Measurements from ENCODE around the gene TMEM38B.

DNA sequence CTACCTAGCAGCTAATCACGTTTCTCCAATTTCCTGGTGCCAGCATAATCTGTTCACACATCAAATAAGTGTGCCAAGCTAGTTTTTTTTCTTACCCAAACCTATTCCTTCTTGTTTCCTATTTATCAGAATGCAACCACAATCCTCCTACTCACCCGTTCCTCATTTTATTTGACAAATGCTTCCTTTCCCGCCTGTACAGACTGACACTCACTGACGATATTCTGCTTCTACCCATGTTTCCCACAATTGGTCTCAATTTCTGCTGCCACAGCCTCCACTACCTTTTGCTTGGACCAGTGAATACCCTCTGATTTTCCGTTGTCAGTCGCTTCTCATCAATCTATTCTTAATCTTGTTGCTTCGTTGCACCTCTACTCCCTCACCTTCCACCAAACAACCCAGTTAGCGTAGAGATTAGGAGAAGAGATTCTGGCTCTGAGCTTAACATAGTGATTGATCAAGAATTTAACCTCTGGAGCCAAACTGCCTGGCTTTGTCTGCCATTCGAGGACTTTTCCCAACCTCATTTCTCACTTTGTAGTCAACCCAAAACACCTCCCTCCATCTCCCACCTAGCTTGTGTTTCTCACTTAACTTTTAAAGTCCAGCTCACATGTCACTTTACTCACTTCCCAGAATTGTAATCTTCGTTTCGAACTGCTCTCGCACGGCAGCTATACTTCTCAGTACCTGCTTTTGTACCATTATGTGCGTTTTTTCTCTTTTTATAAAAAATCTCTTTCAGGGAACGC, 729 bp upstream of the TMEM38B start:
- TF ChIP-seq, protein P1, sequence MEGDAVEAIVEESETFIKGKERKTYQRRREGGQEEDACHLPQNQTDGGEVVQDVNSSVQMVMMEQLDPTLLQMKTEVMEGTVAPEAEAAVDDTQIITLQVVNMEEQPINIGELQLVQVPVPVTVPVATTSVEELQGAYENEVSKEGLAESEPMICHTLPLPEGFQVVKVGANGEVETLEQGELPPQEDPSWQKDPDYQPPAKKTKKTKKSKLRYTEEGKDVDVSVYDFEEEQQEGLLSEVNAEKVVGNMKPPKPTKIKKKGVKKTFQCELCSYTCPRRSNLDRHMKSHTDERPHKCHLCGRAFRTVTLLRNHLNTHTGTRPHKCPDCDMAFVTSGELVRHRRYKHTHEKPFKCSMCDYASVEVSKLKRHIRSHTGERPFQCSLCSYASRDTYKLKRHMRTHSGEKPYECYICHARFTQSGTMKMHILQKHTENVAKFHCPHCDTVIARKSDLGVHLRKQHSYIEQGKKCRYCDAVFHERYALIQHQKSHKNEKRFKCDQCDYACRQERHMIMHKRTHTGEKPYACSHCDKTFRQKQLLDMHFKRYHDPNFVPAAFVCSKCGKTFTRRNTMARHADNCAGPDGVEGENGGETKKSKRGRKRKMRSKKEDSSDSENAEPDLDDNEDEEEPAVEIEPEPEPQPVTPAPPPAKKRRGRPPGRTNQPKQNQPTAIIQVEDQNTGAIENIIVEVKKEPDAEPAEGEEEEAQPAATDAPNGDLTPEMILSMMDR (IDR thresholded peaks at IDR 0.05): no peak
- TF ChIP-seq TAF1 (IDR thresholded peaks at IDR 0.05; ENCODE audit: borderline replicate concordance, low read depth, low read length): no peak
- TF ChIP-seq SMC3 (IDR thresholded peaks at IDR 0.05; ENCODE audit: low read depth, low read length): no peak
- TF ChIP-seq POLR2AphosphoS5 (IDR thresholded peaks at IDR 0.05; ENCODE audit: low read depth, low read length): no peak
- TF ChIP-seq EP300 (IDR thresholded peaks at IDR 0.05; ENCODE audit: borderline replicate concordance in 1 of 2, low read depth in 1 of 2, low read length in 1 of 2): no peak
- TF ChIP-seq ELF1 (IDR thresholded peaks at IDR 0.05): no peak
- no peak for TF ChIP-seq YY1 (IDR thresholded peaks at IDR 0.05; ENCODE audit: low read depth)
- TF ChIP-seq RAD21 (IDR thresholded peaks at IDR 0.05; ENCODE audit: low read length): no peak
- TF ChIP-seq TCF12 (IDR thresholded peaks at IDR 0.05): no peak
- TF ChIP-seq ZBTB33 (IDR thresholded peaks at IDR 0.05; ENCODE audit: borderline replicate concordance, low read depth): no peak
- TF ChIP-seq CHD2 (IDR thresholded peaks at IDR 0.05; ENCODE audit: low read length, partially characterized antibody): no peak
- TF ChIP-seq, protein P2, sequence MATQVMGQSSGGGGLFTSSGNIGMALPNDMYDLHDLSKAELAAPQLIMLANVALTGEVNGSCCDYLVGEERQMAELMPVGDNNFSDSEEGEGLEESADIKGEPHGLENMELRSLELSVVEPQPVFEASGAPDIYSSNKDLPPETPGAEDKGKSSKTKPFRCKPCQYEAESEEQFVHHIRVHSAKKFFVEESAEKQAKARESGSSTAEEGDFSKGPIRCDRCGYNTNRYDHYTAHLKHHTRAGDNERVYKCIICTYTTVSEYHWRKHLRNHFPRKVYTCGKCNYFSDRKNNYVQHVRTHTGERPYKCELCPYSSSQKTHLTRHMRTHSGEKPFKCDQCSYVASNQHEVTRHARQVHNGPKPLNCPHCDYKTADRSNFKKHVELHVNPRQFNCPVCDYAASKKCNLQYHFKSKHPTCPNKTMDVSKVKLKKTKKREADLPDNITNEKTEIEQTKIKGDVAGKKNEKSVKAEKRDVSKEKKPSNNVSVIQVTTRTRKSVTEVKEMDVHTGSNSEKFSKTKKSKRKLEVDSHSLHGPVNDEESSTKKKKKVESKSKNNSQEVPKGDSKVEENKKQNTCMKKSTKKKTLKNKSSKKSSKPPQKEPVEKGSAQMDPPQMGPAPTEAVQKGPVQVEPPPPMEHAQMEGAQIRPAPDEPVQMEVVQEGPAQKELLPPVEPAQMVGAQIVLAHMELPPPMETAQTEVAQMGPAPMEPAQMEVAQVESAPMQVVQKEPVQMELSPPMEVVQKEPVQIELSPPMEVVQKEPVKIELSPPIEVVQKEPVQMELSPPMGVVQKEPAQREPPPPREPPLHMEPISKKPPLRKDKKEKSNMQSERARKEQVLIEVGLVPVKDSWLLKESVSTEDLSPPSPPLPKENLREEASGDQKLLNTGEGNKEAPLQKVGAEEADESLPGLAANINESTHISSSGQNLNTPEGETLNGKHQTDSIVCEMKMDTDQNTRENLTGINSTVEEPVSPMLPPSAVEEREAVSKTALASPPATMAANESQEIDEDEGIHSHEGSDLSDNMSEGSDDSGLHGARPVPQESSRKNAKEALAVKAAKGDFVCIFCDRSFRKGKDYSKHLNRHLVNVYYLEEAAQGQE (IDR thresholded peaks at IDR 0.05; ENCODE audit: low read depth, low read length): no peak
- no peak for TF ChIP-seq RCOR1 (IDR thresholded peaks at IDR 0.05; ENCODE audit: low read length)
